ENCODE data around the gene DCUN1D2. TPM values are rescaled to one million over a fixed set of nuclear protein-coding genes. Genes with fewer than 3 reads are reported as not detected.

The DCUN1D2 gene
- total RNA-seq, 4 donors from 2014 or later = 8.7 to 51.7 (median 18.3) TPM

DNA sequence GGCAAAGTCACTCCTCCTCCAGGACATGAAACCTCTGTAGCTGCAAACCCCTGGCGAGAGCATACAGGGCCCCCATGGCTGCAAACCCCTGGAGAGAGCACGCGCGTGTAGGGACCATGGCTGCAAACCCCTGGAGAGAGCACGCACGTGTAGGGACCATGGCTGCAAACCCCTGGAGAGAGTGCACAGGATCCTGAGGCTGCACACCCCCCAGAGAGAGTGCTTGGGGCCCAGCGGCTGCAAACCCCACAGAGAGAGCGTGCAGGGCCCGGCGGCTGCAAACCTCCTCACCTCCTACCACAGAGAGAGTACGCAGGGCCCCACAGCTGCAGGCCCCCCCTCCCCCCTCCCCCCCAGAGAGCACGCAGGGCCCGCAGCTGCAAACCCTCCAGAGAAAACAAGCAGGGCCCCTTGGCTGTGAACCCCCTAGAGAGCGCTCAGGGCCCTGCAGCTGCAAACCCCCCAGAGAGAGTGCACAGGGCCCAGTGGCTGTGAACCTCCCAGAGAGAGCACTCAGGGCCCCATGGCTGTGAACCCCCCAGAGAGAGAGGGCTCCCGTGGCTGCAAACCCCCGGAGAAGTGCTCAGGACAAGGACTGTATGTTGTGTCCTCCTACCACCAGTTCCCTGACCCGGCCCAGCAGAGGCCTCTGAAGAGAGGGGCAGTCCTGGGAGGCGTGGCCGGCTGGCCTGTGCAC lies 44.6 kb downstream of the DCUN1D2 start:
- 91% methylated on average over 10 of the region's 19 CpGs for WGBS
- no peaks in the 10 kb centered on the region for H3K27me3 ChIP-seq
- no peaks in the 10 kb centered on the region for H3K36me3 ChIP-seq
- H3K9me3 ChIP-seq = no peaks in the 10 kb centered on the region
- no peak overlapping the region for H3K27ac ChIP-seq
- TF ChIP-seq POLR2A (IDR thresholded peaks at IDR 0.05) (no peak), POLR2AphosphoS5 (IDR thresholded peaks at IDR 0.05) (no peak), EP300 (IDR thresholded peaks at IDR 0.05) (no peak), CTCF (IDR thresholded peaks at IDR 0.05) (no peak)
- peaks cover 12% of the 10 kb centered on the region for H3K4me1 ChIP-seq
- H3K4me3 ChIP-seq = no peak overlapping the region
- no peak for DNase-seq (ENCODE audit: low spot score in 2 of 2)

DNA sequence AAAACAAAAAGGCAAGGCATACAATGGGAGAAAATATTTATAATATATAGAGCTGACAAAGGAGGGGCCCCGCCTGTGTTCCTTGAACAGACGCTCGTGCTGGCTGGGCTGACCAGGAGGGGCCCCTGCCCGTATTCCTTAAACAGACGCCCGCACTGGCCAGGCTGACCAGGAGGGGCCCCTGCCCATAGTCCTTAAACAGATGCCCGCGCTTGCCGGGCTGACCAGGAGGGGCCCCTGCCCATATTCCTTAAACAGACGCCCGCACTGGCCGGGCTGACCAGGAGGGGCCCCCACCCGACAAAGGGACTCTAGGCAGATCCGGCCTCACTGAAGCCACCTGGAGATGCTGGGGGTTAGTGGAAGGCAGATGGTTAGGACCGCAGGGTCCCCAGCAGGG lies 46.5 kb downstream of the DCUN1D2 start:
- H3K27ac ChIP-seq = no peak overlapping the region
- H3K4me3 ChIP-seq = no peak overlapping the region
- no peaks in the 10 kb centered on the region for H3K9me3 ChIP-seq
- no peaks in the 10 kb centered on the region for H3K27me3 ChIP-seq
- WGBS = 92% methylated on average over 13 of the region's 15 CpGs
- H3K4me1 ChIP-seq = peaks cover 7% of the 10 kb centered on the region
- no peaks in the 10 kb centered on the region for H3K36me3 ChIP-seq
- TF ChIP-seq POLR2AphosphoS5 (IDR thresholded peaks at IDR 0.05) = no peak
- no peak for TF ChIP-seq POLR2A (IDR thresholded peaks at IDR 0.05)
- TF ChIP-seq EP300 (IDR thresholded peaks at IDR 0.05) = no peak
- no peak for TF ChIP-seq CTCF (IDR thresholded peaks at IDR 0.05)
- DNase-seq (ENCODE audit: low spot score in 2 of 2) = no peak

- H3K4me1 ChIP-seq = no peaks in the 10 kb centered on the region
- WGBS = 91% methylated on average over 1 of the region's 1 CpG
Observed at GRCh38 chr13:113442985-113443362, 47.5 kb downstream of the DCUN1D2 start.

GRCh38 chr13:113442354-113442984 lies 48.0 kb downstream of the DCUN1D2 start:
- Histone ChIP-seq H3K4me1 (no peaks in the 10 kb centered on the region), H3K9me3 (no peaks in the 10 kb centered on the region), H3K27ac (no peak overlapping the region), H3K4me3 (no peak overlapping the region), H3K36me3 (no peaks in the 10 kb centered on the region), H3K27me3 (no peaks in the 10 kb centered on the region)
- TF ChIP-seq CTCF (IDR thresholded peaks at IDR 0.05) (no peak), EP300 (IDR thresholded peaks at IDR 0.05) (no peak), POLR2A (IDR thresholded peaks at IDR 0.05) (no peak), POLR2AphosphoS5 (IDR thresholded peaks at IDR 0.05) (no peak)
- DNase-seq (ENCODE audit: low spot score in 2 of 2) = no peak
- WGBS = 83% methylated on average over 10 of the region's 10 CpGs

More at GRCh38 chr13:113442985-113443362, 47.5 kb downstream of the DCUN1D2 start:
- Histone ChIP-seq H3K27me3 (no peaks in the 10 kb centered on the region), H3K27ac (no peak overlapping the region), H3K4me3 (no peak overlapping the region), H3K9me3 (no peaks in the 10 kb centered on the region), H3K36me3 (no peaks in the 10 kb centered on the region)
- no peak for DNase-seq (ENCODE audit: low spot score in 2 of 2)
- TF ChIP-seq EP300 (IDR thresholded peaks at IDR 0.05) (no peak), POLR2A (IDR thresholded peaks at IDR 0.05) (no peak), CTCF (IDR thresholded peaks at IDR 0.05) (no peak), POLR2AphosphoS5 (IDR thresholded peaks at IDR 0.05) (no peak)

DNA sequence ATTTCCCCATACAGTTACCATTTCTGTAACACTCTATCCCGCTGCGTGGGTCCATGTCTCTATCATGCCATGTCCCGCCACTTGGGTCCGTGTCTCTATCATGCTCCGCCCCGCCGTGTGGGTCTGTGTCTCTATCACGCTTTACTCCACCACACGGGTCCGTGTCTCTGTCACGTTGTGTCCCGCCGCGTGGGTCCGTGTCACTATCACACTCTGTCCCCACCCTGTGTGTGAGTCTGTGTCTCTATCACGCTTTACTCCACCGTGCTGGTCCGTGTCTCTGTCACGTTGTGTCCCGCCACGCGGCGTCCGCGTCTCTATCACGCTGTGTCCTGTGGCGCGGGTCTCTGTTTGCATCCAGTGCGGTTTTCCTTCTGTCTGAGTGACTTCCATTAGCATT lies 48.9 kb downstream of the DCUN1D2 start:
- Histone ChIP-seq H3K36me3 (no peaks in the 10 kb centered on the region), H3K4me1 (no peaks in the 10 kb centered on the region), H3K27ac (no peak overlapping the region), H3K9me3 (no peaks in the 10 kb centered on the region), H3K4me3 (no peak overlapping the region), H3K27me3 (no peaks in the 10 kb centered on the region)
- 93% methylated on average over 29 of the region's 29 CpGs for WGBS
- no peak for DNase-seq (ENCODE audit: low spot score in 2 of 2)
- no peak for TF ChIP-seq POLR2AphosphoS5 (IDR thresholded peaks at IDR 0.05)
- no peak for TF ChIP-seq CTCF (IDR thresholded peaks at IDR 0.05)
- no peak for TF ChIP-seq EP300 (IDR thresholded peaks at IDR 0.05)
- TF ChIP-seq POLR2A (IDR thresholded peaks at IDR 0.05) = no peak
